GM18505 (cell line): ENCODE results near the gene NUP214.
"Not testable (repeated sequence)": the region's sequence is repeated elsewhere in the genome, so short reads cannot be mapped to it uniquely, and the experiment has no call there.

ENCODE experiments used
- ATAC-seq: cut with Tn5 transposase; IDR thresholded peaks from one replicate; pipeline ENCODE4 v1.9.1; 2021; ENCODE audit not compliant: unreplicated experiment
- POLR2A ChIP-seq: IDR thresholded peaks from 4 replicates; pipeline ENCODE4 v1.6.1; 2011; ENCODE audit warnings: borderline replicate concordance; ENCODE audit not compliant: insufficient read depth, insufficient read length; ENCODE audit errors: extremely low read depth

Gene NUP214

GRCh38 chr9:131091352-131091992, 33.9 kb upstream of the NUP214 start:
- no peak for ATAC-seq

GRCh38 chr9:131092030-131092429, 33.4 kb upstream of the NUP214 start:
- no peak for TF ChIP-seq POLR2A
- ATAC-seq = no peak

More at GRCh38 chr9:131091352-131091992, 33.9 kb upstream of the NUP214 start:
- no peak for TF ChIP-seq POLR2A

- ATAC-seq = no peak
- TF ChIP-seq POLR2A = no peak
Observed at GRCh38 chr9:131092548-131093440, 32.6 kb upstream of the NUP214 start.

- no peak for ATAC-seq
- no peak for TF ChIP-seq POLR2A
Observed at GRCh38 chr9:131094015-131094414, 31.4 kb upstream of the NUP214 start.

GRCh38 chr9:131094622-131095021, 30.8 kb upstream of the NUP214 start:
- TF ChIP-seq POLR2A = no peak
- ATAC-seq = no peak

GRCh38 chr9:131095666-131096268, 29.6 kb upstream of the NUP214 start:
- ATAC-seq = no peak
- no peak for TF ChIP-seq POLR2A

GRCh38 chr9:131096269-131097125, 28.9 kb upstream of the NUP214 start, which contains the start of gene AIF1L:
Gene AIF1L (plus strand): TSS chr9:131096531. CDS start chr9:131096630, 99 bp downstream.
- no peak for TF ChIP-seq POLR2A
- ATAC-seq = no peak

- no peak for TF ChIP-seq POLR2A
- ATAC-seq = no peak
Observed at GRCh38 chr9:131097126-131097947, 28.0 kb upstream of the NUP214 start.

GRCh38 chr9:131097948-131098278, 27.5 kb upstream of the NUP214 start:
- TF ChIP-seq POLR2A = no peak
- ATAC-seq = no peak

- ATAC-seq = no peak
- no peak for TF ChIP-seq POLR2A
Observed at GRCh38 chr9:131098391-131099101, 26.8 kb upstream of the NUP214 start.

- TF ChIP-seq POLR2A = no peak
- no peak for ATAC-seq
Observed at GRCh38 chr9:131099102-131099606, 26.2 kb upstream of the NUP214 start.

- not testable (repeated sequence) for ATAC-seq
Observed at GRCh38 chr9:131099845-131100244, 25.5 kb upstream of the NUP214 start.
